Immature natural killer cell (primary cell): ENCODE data around the gene APOBEC3H. TPM values are rescaled to one million over a fixed set of nuclear protein-coding genes. Genes with fewer than 3 reads are reported as not detected.
A peak's percentile ranks its signal among the peaks of the same experiment; 100 is the strongest.
"Not testable (repeated sequence)": the region's sequence is repeated elsewhere in the genome, so short reads cannot be mapped to it uniquely, and the experiment has no call there.

Experiments used
- DNase-seq, 3 donors: peaks; one replicate each; pipeline ENCODE4 v3.0.0; 2022; ENCODE audit warnings: mixed read lengths in 1 of 3
- H3K27ac Mint-ChIP-seq, 6 donors: one replicate each; pipeline ENCODE4 v1.8.0; 2020; ENCODE audit warnings: mixed read lengths in 6 of 6, mild to moderate bottlenecking in 5 of 6, inconsistent platforms in 4 of 6, moderate library complexity in 3 of 6
- H3K27me3 Mint-ChIP-seq, 3 donors: one replicate each; pipeline ENCODE4 v1.8.0; 2020 to 2021; ENCODE audit warnings: low read depth in 3 of 3, mild to moderate bottlenecking in 3 of 3, mixed read lengths in 3 of 3, moderate library complexity in 3 of 3, inconsistent platforms in 1 of 3
- H3K36me3 Mint-ChIP-seq, 3 donors: one replicate each; pipeline ENCODE4 v1.8.0; 2020; ENCODE audit warnings: mixed read lengths in 3 of 3, inconsistent platforms in 2 of 3, mild to moderate bottlenecking in 2 of 3
- H3K4me1 Mint-ChIP-seq, 2 donors: one replicate each; pipeline ENCODE4 v1.8.0; 2020; ENCODE audit warnings: inconsistent platforms in 2 of 2, mild to moderate bottlenecking in 2 of 2, mixed read lengths in 2 of 2, moderate library complexity in 1 of 2
- H3K4me3 Mint-ChIP-seq, 5 donors: one replicate each; pipeline ENCODE4 v1.8.0; 2020; ENCODE audit warnings: mild to moderate bottlenecking in 5 of 5, mixed read lengths in 5 of 5, inconsistent platforms in 3 of 5, moderate library complexity in 3 of 5
- H3K9me3 Mint-ChIP-seq, 6 donors: one replicate each; pipeline ENCODE4 v1.8.0; 2020; ENCODE audit warnings: mild to moderate bottlenecking in 6 of 6, mixed read lengths in 6 of 6, inconsistent platforms in 4 of 6, moderate library complexity in 3 of 6
- polyA plus RNA-seq, 3 donors: library from polyadenylated mRNA; unstranded; fragments of 300-500 nt; fragmentation: Illumina TruSeq; gene quantifications; one replicate each; pipeline ENCODE4 v1.2.3, GENCODE V29; 2021

The APOBEC3H gene
- 10 to 100 TPM; 16.7 to 22.2 (median 21.7) TPM for polyA plus RNA-seq

DNA sequence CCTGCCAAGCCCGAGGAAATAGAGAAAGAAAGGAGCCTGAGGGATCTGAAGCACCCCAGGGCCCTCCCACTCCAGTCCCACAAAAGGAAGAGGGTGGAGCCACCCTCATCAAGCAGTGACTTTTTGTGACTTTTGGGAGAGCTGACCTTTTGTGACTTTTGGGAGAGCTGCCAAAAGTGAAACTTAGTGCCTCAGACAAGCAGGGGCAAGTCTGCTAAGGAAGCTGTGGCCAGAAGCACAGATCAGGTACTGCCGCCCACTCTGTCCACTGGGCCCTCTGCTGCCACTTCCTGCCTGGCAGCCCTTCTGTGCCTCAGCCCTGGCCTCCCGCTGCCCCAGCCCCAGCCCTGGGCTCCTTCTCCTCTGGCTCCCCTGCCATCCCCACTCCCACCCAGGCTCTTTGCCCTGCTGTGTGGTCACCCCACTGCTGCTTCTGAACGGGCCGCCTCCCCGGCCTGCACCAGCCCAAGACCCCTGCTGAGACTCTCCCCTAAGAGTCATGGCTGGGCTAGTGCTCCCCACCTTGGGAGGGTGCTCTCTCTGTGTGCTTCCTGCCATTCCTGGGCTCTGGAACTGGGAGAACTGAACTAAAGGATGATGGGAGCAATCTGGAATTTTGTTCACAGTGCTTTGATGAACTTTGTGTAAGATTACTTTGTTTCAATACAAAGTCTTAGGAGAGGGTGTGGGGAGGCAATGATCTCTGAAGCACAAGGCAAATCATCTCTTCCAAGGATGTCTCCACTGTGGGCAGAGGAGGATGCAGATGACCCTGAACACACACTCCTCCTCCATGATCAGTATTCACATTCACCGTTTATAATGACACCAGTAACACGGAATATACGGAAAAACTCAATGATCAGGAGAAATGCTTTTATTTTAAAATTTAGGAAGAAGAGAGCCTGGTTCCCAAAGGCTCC is at the start of gene APOBEC3H:
Gene APOBEC3H, plus strand, starts transcription at position 147 of the 923 bp plus-strand sequence. CDS start 3,035 bp downstream, outside the sequence.
- peak within 1 kb of the TSS; percentile 93 to 100 (median 98) for H3K27ac Mint-ChIP-seq
- H3K36me3 Mint-ChIP-seq = no peaks in the 10 kb centered on the region
- H3K4me1 Mint-ChIP-seq = peaks cover 79 to 83% of the 10 kb centered on the region in 2 donors
- peak within 1 kb of the TSS; percentile 76 to 87 (median 80) for H3K4me3 Mint-ChIP-seq
- H3K27me3 Mint-ChIP-seq = peaks cover 2 to 16% (median 10%) of the 10 kb centered on the region in 3 donors
- peak; percentile 63 to 68 (median 67) for DNase-seq
- no peaks in the 10 kb centered on the region for H3K9me3 Mint-ChIP-seq

- H3K36me3 Mint-ChIP-seq, H3K27ac Mint-ChIP-seq, H3K9me3 Mint-ChIP-seq, DNase-seq, H3K27me3 Mint-ChIP-seq, H3K4me3 Mint-ChIP-seq: not testable (repeated sequence)
- peaks cover 33 to 38% of the 10 kb centered on the region in 2 donors for H3K4me1 Mint-ChIP-seq
Observed at GRCh38 chr22:39049486-39049885, 47.6 kb upstream of the APOBEC3H start.

- H3K4me3 Mint-ChIP-seq, H3K27ac Mint-ChIP-seq, DNase-seq, H3K36me3 Mint-ChIP-seq, H3K9me3 Mint-ChIP-seq, H3K27me3 Mint-ChIP-seq: not testable (repeated sequence)
- H3K4me1 Mint-ChIP-seq = peaks cover 11 to 19% of the 10 kb centered on the region in 2 donors
Observed at GRCh38 chr22:39051844-39052495, 45.1 kb upstream of the APOBEC3H start.

GRCh38 chr22:39055658-39056057 is 41.4 kb upstream of the APOBEC3H start:
- Mint-ChIP-seq H3K4me1 (peaks cover 4 to 11% of the 10 kb centered on the region in 2 donors), H3K27me3 (no peaks in the 10 kb centered on the region), H3K4me3 (no peak overlapping the region), H3K36me3 (no peaks in the 10 kb centered on the region), H3K27ac (peak overlapping the region in 1 of 6 donors; percentile 57), H3K9me3 (no peaks in the 10 kb centered on the region)
- DNase-seq = no peak

- not testable (repeated sequence) for DNase-seq, H3K4me3 Mint-ChIP-seq, H3K27me3 Mint-ChIP-seq, H3K27ac Mint-ChIP-seq, H3K9me3 Mint-ChIP-seq, H3K36me3 Mint-ChIP-seq
- peaks cover 4 to 16% of the 10 kb centered on the region in 2 donors for H3K4me1 Mint-ChIP-seq
Observed at GRCh38 chr22:39061290-39061689, 35.8 kb upstream of the APOBEC3H start.

GRCh38 chr22:39061951-39062350 is 35.1 kb upstream of the APOBEC3H start:
- not testable (repeated sequence) for DNase-seq, H3K9me3 Mint-ChIP-seq, H3K27ac Mint-ChIP-seq, H3K36me3 Mint-ChIP-seq, H3K4me3 Mint-ChIP-seq, H3K27me3 Mint-ChIP-seq
- peaks cover 4 to 16% of the 10 kb centered on the region in 2 donors for H3K4me1 Mint-ChIP-seq

- not testable (repeated sequence) for H3K9me3 Mint-ChIP-seq, H3K36me3 Mint-ChIP-seq, H3K27me3 Mint-ChIP-seq, DNase-seq
- Mint-ChIP-seq H3K4me1 (peaks cover 4 to 16% of the 10 kb centered on the region in 2 donors), H3K27ac (peak overlapping the region; percentile 15 to 85 (median 70)), H3K4me3 (peak overlapping the region in 1 of 5 donors; percentile 18)
Observed at GRCh38 chr22:39063904-39064303, 33.1 kb upstream of the APOBEC3H start.

GRCh38 chr22:39066442-39067276 is 30.4 kb upstream of the APOBEC3H start:
- not testable (repeated sequence) for H3K27me3 Mint-ChIP-seq, H3K36me3 Mint-ChIP-seq, H3K9me3 Mint-ChIP-seq, H3K27ac Mint-ChIP-seq, DNase-seq, H3K4me3 Mint-ChIP-seq
- H3K4me1 Mint-ChIP-seq = peaks cover 4 to 18% of the 10 kb centered on the region in 2 donors

GRCh38 chr22:39068033-39068785 is 28.8 kb upstream of the APOBEC3H start:
- Mint-ChIP-seq H3K27ac (peak overlapping the region in 3 of 6 donors; percentile 32 to 81 (median 63)), H3K36me3 (no peaks in the 10 kb centered on the region), H3K9me3 (no peaks in the 10 kb centered on the region), H3K4me1 (peaks cover 4 to 18% of the 10 kb centered on the region in 2 donors), H3K4me3 (no peak overlapping the region), H3K27me3 (peaks cover 0 to 2% (median 0%) of the 10 kb centered on the region in 3 donors)
- no peak for DNase-seq

- Mint-ChIP-seq H3K9me3 (no peaks in the 10 kb centered on the region), H3K4me3 (no peak overlapping the region), H3K27ac (peak overlapping the region in 1 of 6 donors; percentile 20), H3K4me1 (peaks cover 10 to 12% of the 10 kb centered on the region in 2 donors), H3K27me3 (no peaks in the 10 kb centered on the region), H3K36me3 (no peaks in the 10 kb centered on the region)
- no peak for DNase-seq
Observed at GRCh38 chr22:39070186-39070585, 26.9 kb upstream of the APOBEC3H start.

DNA sequence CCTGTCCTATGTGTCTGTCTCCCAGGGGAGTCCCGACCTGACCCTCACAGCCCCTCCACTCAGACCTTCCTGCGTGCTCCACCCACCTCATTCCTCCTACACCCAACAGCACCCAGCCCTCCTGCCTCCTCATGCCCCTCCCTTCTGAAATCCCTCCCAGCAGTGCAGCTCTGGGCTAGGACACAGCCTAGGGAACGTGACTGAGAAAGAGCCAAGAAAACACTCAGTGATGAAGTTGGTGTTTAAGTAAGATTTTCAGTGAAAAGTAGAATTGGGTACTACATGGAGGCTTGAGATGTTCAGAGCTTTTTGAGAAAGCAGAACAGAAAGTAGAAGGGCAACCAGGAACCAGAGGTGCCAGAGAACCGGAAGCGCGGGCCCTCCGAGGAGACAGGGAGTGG is 24.5 kb upstream of the APOBEC3H start:
- not testable (repeated sequence) for H3K36me3 Mint-ChIP-seq, H3K9me3 Mint-ChIP-seq, H3K27me3 Mint-ChIP-seq, H3K4me3 Mint-ChIP-seq, DNase-seq
- Mint-ChIP-seq H3K27ac (peak overlapping the region in 2 of 6 donors; percentile 40 to 50), H3K4me1 (peaks cover 19 to 24% of the 10 kb centered on the region in 2 donors)

GRCh38 chr22:39073981-39074380 is 23.1 kb upstream of the APOBEC3H start:
- peaks cover 0 to 7% (median 4%) of the 10 kb centered on the region in 3 donors for H3K36me3 Mint-ChIP-seq
- H3K4me1 Mint-ChIP-seq = peaks cover 32 to 37% of the 10 kb centered on the region in 2 donors
- H3K9me3 Mint-ChIP-seq = no peaks in the 10 kb centered on the region
- H3K4me3 Mint-ChIP-seq = no peak overlapping the region
- no peak for DNase-seq
- H3K27me3 Mint-ChIP-seq = peaks cover 4 to 20% (median 20%) of the 10 kb centered on the region in 3 donors
- peak overlapping the region in 2 of 6 donors; percentile 24 to 49 for H3K27ac Mint-ChIP-seq
